Muscle layer of colon (tissue), 2 donors: ENCODE measurements around the gene SYT8.

Experiments
- H3K27ac ChIP-seq: one replicate; pipeline ENCODE4 v1.7.0; 2013; ENCODE audit warnings: low read depth, mild to moderate bottlenecking, low read length, moderate library complexity
- H3K27me3 ChIP-seq, 2 donors: one replicate each; pipeline ENCODE4 v1.7.0; 2013; ENCODE audit warnings: low read length in 2 of 2, mild to moderate bottlenecking in 2 of 2; ENCODE audit not compliant: insufficient read depth in 2 of 2, control insufficient read depth in 1 of 2
- H3K36me3 ChIP-seq: one replicate; pipeline ENCODE4 v1.7.0; 2013; ENCODE audit warnings: mild to moderate bottlenecking, low read length; ENCODE audit not compliant: insufficient read depth
- H3K4me1 ChIP-seq: one replicate; pipeline ENCODE4 v1.7.0; 2013; ENCODE audit warnings: mild to moderate bottlenecking, low read length; ENCODE audit not compliant: insufficient read depth
- H3K4me3 ChIP-seq, 2 donors: one replicate each; pipeline ENCODE4 v1.7.0; 2013; ENCODE audit warnings: low read length in 2 of 2, low read depth in 1 of 2, mild to moderate bottlenecking in 1 of 2, moderate library complexity in 1 of 2
- H3K9ac ChIP-seq: one replicate; pipeline ENCODE4 v1.7.0; 2013; ENCODE audit warnings: low read length
- H3K9me3 ChIP-seq: one replicate; pipeline ENCODE4 v1.7.0; 2013; ENCODE audit warnings: mild to moderate bottlenecking, low read length
- donor health status: abdominal sarcoma.
- donor health status: Adenocarcinoma of cecum.

SYT8 gene

GRCh38 chr11:1852271-1852876 lies 17.6 kb downstream of the SYT8 start:
- Histone ChIP-seq H3K9me3 (no peaks in the 10 kb centered on the region), H3K4me1 (no peaks in the 10 kb centered on the region), H3K4me3 (no peak overlapping the region), H3K36me3 (no peaks in the 10 kb centered on the region), H3K27me3 (no peaks in the 10 kb centered on the region), H3K27ac (no peak overlapping the region), H3K9ac (no peak overlapping the region)

GRCh38 chr11:1852877-1853276 lies 18.1 kb downstream of the SYT8 start, which contains the start of gene LSP1:
Gene LSP1 (plus strand): TSS chr11:1853084. CDS start chr11:1853145, 61 bp downstream.
- no peak within 1 kb of the TSS for H3K27ac ChIP-seq
- no peaks in the 10 kb centered on the region for H3K4me1 ChIP-seq
- H3K9me3 ChIP-seq, result no peaks in the 10 kb centered on the region
- no peaks in the 10 kb centered on the region for H3K36me3 ChIP-seq
- no peak within 1 kb of the TSS for H3K4me3 ChIP-seq
- H3K27me3 ChIP-seq, result no peaks in the 10 kb centered on the region
- H3K9ac ChIP-seq, result no peak within 1 kb of the TSS

GRCh38 chr11:1853376-1854131 lies 18.8 kb downstream of the SYT8 start:
- no peaks in the 10 kb centered on the region for H3K36me3 ChIP-seq
- H3K9me3 ChIP-seq, result no peaks in the 10 kb centered on the region
- no peak overlapping the region for H3K4me3 ChIP-seq
- no peaks in the 10 kb centered on the region for H3K27me3 ChIP-seq
- no peak overlapping the region for H3K27ac ChIP-seq
- no peaks in the 10 kb centered on the region for H3K4me1 ChIP-seq
- no peak overlapping the region for H3K9ac ChIP-seq

GRCh38 chr11:1854132-1854948 lies 19.6 kb downstream of the SYT8 start:
- Histone ChIP-seq H3K9me3 (no peaks in the 10 kb centered on the region), H3K36me3 (no peaks in the 10 kb centered on the region), H3K27ac (no peak overlapping the region), H3K9ac (no peak overlapping the region), H3K27me3 (no peaks in the 10 kb centered on the region), H3K4me1 (no peaks in the 10 kb centered on the region), H3K4me3 (no peak overlapping the region)

GRCh38 chr11:1854949-1855885 lies 20.4 kb downstream of the SYT8 start:
- Histone ChIP-seq H3K9ac (no peak overlapping the region), H3K27me3 (no peaks in the 10 kb centered on the region), H3K9me3 (no peaks in the 10 kb centered on the region), H3K36me3 (no peaks in the 10 kb centered on the region), H3K27ac (no peak overlapping the region), H3K4me1 (no peaks in the 10 kb centered on the region), H3K4me3 (no peak overlapping the region)

- H3K27ac ChIP-seq, result no peak overlapping the region
- H3K4me3 ChIP-seq, result no peak overlapping the region
- no peaks in the 10 kb centered on the region for H3K36me3 ChIP-seq
- H3K9me3 ChIP-seq, result no peaks in the 10 kb centered on the region
- no peaks in the 10 kb centered on the region for H3K27me3 ChIP-seq
- no peak overlapping the region for H3K9ac ChIP-seq
- no peaks in the 10 kb centered on the region for H3K4me1 ChIP-seq
Measured at GRCh38 chr11:1855886-1856265, 21.1 kb downstream of the SYT8 start.

GRCh38 chr11:1856306-1857005 lies 21.7 kb downstream of the SYT8 start:
- Histone ChIP-seq H3K4me1 (no peaks in the 10 kb centered on the region), H3K27me3 (no peaks in the 10 kb centered on the region), H3K4me3 (no peak overlapping the region), H3K27ac (no peak overlapping the region), H3K9me3 (no peaks in the 10 kb centered on the region), H3K9ac (no peak overlapping the region), H3K36me3 (no peaks in the 10 kb centered on the region)

GRCh38 chr11:1857064-1857463 lies 22.3 kb downstream of the SYT8 start:
- Histone ChIP-seq H3K27me3 (no peaks in the 10 kb centered on the region), H3K36me3 (no peaks in the 10 kb centered on the region), H3K9ac (no peak overlapping the region), H3K4me1 (no peaks in the 10 kb centered on the region), H3K27ac (no peak overlapping the region), H3K9me3 (no peaks in the 10 kb centered on the region), H3K4me3 (no peak overlapping the region)

GRCh38 chr11:1858154-1858553 lies 23.4 kb downstream of the SYT8 start:
- H3K27me3 ChIP-seq, result no peaks in the 10 kb centered on the region
- H3K9ac ChIP-seq, result no peak overlapping the region
- no peaks in the 10 kb centered on the region for H3K9me3 ChIP-seq
- no peaks in the 10 kb centered on the region for H3K36me3 ChIP-seq
- H3K4me1 ChIP-seq, result peaks cover 2% of the 10 kb centered on the region
- no peak overlapping the region for H3K27ac ChIP-seq
- H3K4me3 ChIP-seq, result no peak overlapping the region

GRCh38 chr11:1858576-1858975 lies 23.8 kb downstream of the SYT8 start:
- H3K27ac ChIP-seq, result no peak overlapping the region
- no peaks in the 10 kb centered on the region for H3K9me3 ChIP-seq
- H3K4me1 ChIP-seq, result peaks cover 6% of the 10 kb centered on the region
- H3K27me3 ChIP-seq, result no peaks in the 10 kb centered on the region
- no peak overlapping the region for H3K9ac ChIP-seq
- H3K36me3 ChIP-seq, result no peaks in the 10 kb centered on the region
- H3K4me3 ChIP-seq, result no peak overlapping the region
